GM12873 (cell line): Measurements from ENCODE around the gene MRPL50.

Experiments
- CTCF ChIP-seq: IDR thresholded peaks from 2 replicates; pipeline ENCODE4 v1.5.1; 2012; ENCODE audit warnings: low read depth, mild to moderate bottlenecking, moderate library complexity, low read length, control low read depth; ENCODE audit not compliant: insufficient read depth; ENCODE audit errors: missing control alignments

MRPL50 gene

DNA sequence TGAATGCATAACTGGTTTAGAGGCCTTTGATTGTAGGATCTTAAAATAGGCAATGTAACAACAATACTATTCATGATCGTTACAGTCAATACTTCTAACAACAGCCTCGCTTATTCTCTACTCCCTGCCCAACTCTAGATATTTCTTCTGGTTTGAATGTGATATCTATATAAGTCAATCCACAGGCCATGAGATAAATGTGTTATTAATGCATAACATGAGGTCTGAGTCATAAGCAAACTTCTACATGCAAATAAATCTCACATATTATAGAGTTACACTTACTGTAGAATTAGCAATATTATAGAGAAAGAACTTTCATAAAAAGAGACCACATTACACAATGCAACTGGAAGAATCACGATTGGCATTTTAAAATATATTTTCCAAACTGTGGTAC, 40.1 kb upstream of the MRPL50 start:
- no peak for TF ChIP-seq CTCF

DNA sequence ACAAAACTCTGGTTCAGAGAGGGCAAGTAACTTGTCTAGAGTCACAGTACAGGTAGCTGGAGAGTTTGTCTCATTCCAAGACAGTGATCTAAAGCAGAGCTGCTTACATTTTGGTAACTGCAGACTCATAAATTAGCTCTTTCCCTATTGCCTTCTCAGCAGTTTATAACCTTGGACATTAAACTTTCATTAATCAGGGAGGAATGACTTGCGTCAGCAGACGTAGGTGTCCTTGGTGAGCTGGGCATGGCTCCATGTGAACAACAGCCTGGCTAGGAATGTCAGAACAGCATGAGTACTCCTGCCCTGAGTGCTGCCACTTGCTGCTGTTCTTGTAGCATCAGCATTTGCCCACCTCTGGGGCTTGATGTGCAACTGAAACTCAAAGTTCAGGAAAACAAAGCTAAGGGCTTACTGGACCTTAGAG, 39.4 kb upstream of the MRPL50 start:
- no peak for TF ChIP-seq CTCF

DNA sequence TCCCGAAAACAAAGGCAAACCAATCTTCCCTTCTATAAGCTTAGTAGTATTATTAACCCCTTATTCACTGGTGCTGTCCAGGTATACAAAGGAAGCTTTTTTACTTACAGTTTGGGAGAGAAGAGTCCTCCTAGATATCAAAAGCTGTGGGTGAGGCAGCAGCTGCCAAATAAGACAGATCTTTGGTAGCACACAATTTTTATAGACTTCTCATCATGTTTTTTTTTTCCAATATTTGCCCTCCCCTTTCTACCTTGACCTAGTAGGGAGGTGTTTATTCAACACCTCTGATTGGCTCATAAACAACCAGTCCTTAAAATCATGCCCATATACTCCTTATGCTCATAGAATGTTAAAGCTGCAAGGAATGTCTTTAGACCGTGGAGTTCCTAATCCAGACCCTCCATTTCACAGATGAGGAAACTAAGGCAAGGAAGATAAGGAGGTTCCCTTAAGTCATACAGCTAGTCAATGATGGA, 37.2 kb upstream of the MRPL50 start, which contains the start of gene ALDOB:
Gene ALDOB (minus strand): TSS at position 174 of the 479 bp plus-strand sequence. CDS start 4,887 bp downstream, outside the sequence.
- TF ChIP-seq CTCF = no peak

DNA sequence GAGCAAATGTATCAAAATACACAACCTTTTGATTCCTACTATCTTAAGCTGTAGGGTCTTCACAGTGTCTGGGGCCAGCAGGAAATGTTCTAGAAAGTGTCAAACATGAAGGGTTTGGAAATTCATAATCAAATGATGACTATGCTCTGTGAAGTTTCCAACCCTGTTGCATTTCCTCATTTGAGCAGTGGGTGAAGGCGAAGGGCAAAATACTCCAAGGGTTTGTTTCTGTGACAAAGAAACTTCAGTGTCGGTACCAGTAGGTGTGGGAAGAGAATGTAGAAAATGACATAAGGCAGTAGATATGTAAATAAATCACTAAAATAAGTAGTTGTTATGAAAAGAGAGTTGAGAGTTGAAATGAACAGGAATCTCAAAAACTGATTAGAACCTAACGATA, 36.6 kb upstream of the MRPL50 start:
- no peak for TF ChIP-seq CTCF

- no peak for TF ChIP-seq CTCF
Observed at GRCh38 chr9:101433229-101433628, 34.8 kb upstream of the MRPL50 start.

- no peak for TF ChIP-seq CTCF
Observed at GRCh38 chr9:101432740-101433139, 34.3 kb upstream of the MRPL50 start.

DNA sequence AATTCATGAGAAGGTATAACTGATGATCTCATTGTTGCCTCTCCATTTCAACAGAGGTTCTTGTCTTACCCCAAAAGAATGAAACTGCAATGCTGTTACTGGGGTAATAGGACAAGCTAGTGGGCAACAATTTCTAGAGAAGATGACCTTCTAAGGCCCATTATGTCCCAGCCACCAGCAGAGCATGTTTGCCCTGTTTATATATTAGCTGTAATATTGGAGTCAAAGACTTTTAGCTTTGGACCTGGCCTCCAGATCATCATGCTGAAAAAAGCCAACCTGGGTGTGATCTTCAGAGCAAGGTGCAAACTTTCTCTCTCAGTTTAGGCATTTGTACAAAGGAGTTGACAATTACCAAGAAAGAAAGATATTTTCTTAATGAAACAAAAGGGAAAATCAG, 33.8 kb upstream of the MRPL50 start:
- no peak for TF ChIP-seq CTCF
